Measurements from ENCODE around the gene CTPS1. TPM values are rescaled to one million over a fixed set of nuclear protein-coding genes. Genes with fewer than 3 reads are reported as not detected.

The CTPS1 gene
- total and polyA plus RNA-seq, 2 experiments from 2014 or later: 31.8 to 93.9 TPM

DNA sequence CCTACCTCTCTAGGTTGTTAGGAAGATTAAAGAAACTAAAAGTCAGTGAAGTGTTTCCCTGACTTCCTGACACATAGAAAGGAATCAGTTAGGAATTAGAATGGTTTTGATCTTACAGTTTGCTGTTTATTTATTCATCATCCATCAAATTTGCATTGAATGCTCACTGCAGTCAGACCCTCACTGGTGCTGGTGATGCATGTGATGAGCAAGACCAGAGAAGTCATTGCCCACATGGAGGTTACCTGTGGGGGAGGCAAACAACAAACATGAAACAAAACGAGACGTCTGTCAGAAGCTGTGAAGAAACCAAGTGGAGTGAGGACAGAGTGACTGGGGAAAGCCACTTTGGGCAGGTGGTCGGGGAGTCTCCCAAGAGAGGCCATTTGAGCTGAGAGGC is 6.4 kb downstream of the CTPS1 start (continued):
- TF ChIP-seq, protein P1, sequence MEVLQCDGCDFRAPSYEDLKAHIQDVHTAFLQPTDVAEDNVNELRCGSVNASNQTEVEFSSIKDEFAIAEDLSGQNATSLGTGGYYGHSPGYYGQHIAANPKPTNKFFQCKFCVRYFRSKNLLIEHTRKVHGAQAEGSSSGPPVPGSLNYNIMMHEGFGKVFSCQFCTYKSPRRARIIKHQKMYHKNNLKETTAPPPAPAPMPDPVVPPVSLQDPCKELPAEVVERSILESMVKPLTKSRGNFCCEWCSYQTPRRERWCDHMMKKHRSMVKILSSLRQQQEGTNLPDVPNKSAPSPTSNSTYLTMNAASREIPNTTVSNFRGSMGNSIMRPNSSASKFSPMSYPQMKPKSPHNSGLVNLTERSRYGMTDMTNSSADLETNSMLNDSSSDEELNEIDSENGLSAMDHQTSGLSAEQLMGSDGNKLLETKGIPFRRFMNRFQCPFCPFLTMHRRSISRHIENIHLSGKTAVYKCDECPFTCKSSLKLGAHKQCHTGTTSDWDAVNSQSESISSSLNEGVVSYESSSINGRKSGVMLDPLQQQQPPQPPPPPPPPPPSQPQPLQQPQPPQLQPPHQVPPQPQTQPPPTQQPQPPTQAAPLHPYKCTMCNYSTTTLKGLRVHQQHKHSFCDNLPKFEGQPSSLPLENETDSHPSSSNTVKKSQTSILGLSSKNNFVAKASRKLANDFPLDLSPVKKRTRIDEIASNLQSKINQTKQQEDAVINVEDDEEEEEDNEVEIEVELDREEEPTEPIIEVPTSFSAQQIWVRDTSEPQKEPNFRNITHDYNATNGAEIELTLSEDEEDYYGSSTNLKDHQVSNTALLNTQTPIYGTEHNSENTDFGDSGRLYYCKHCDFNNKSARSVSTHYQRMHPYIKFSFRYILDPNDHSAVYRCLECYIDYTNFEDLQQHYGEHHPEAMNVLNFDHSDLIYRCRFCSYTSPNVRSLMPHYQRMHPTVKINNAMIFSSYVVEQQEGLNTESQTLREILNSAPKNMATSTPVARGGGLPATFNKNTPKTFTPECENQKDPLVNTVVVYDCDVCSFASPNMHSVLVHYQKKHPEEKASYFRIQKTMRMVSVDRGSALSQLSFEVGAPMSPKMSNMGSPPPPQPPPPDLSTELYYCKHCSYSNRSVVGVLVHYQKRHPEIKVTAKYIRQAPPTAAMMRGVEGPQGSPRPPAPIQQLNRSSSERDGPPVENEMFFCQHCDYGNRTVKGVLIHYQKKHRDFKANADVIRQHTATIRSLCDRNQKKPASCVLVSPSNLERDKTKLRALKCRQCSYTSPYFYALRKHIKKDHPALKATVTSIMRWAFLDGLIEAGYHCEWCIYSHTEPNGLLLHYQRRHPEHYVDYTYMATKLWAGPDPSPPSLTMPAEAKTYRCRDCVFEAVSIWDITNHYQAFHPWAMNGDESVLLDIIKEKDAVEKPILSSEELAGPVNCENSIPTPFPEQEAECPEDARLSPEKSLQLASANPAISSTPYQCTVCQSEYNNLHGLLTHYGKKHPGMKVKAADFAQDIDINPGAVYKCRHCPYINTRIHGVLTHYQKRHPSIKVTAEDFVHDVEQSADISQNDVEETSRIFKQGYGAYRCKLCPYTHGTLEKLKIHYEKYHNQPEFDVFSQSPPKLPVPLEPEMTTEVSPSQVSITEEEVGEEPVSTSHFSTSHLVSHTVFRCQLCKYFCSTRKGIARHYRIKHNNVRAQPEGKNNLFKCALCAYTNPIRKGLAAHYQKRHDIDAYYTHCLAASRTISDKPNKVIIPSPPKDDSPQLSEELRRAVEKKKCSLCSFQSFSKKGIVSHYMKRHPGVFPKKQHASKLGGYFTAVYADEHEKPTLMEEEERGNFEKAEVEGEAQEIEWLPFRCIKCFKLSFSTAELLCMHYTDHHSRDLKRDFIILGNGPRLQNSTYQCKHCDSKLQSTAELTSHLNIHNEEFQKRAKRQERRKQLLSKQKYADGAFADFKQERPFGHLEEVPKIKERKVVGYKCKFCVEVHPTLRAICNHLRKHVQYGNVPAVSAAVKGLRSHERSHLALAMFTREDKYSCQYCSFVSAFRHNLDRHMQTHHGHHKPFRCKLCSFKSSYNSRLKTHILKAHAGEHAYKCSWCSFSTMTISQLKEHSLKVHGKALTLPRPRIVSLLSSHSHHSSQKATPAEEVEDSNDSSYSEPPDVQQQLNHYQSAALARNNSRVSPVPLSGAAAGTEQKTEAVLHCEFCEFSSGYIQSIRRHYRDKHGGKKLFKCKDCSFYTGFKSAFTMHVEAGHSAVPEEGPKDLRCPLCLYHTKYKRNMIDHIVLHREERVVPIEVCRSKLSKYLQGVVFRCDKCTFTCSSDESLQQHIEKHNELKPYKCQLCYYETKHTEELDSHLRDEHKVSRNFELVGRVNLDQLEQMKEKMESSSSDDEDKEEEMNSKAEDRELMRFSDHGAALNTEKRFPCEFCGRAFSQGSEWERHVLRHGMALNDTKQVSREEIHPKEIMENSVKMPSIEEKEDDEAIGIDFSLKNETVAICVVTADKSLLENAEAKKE (CRISPR knock-in tag; IDR thresholded peaks at IDR 0.05): no peak
- TF ChIP-seq, protein P2, sequence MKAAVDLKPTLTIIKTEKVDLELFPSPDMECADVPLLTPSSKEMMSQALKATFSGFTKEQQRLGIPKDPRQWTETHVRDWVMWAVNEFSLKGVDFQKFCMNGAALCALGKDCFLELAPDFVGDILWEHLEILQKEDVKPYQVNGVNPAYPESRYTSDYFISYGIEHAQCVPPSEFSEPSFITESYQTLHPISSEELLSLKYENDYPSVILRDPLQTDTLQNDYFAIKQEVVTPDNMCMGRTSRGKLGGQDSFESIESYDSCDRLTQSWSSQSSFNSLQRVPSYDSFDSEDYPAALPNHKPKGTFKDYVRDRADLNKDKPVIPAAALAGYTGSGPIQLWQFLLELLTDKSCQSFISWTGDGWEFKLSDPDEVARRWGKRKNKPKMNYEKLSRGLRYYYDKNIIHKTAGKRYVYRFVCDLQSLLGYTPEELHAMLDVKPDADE (IDR thresholded peaks at IDR 0.05): no peak
- TF ChIP-seq POLR2AphosphoS5 (IDR thresholded peaks at IDR 0.05; ENCODE audit: low read depth) (no peak), CREB1 (CRISPR knock-in tag; IDR thresholded peaks at IDR 0.05; ENCODE audit: low read depth) (no peak), NANOG (IDR thresholded peaks at IDR 0.05; ENCODE audit: borderline replicate concordance) (no peak)

DNA sequence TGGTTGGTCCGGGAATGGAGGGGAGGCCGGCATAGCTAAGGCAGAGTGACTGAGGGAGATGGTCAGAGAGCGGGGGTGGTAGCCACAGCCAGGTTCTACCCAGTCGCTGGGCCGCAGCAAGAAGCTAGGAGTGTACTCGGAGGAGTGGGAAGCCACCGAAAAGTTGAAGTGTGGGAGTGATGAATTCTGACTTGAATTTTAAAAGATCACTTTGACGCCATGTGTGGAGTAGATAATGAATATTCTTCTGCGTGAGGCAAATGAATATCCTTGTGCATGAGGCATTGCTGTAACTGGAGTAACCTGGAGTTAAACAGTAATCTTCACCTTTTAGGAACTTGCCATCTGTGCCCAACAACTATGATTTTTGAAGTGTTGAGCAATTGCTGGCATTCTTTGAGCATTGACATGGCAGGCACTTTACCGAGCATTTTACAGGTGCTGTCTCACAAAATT is 6.9 kb downstream of the CTPS1 start:
- Histone ChIP-seq H3F3A (replicated peaks; ENCODE audit: low read depth) (0 out of 2 replicates have a peak, but pooled peaks cover 7% of the 10 kb centered on the region), H2AFZ (no peak overlapping the region), H3K27me3 (ENCODE audit: insufficient read depth) (no peaks in the 10 kb centered on the region), H4K20me1 (replicated peaks; ENCODE audit: insufficient read depth) (peaks cover 31% of the 10 kb centered on the region), H3K79me2 (replicated peaks; ENCODE audit: insufficient read depth) (peaks cover 48% of the 10 kb centered on the region), H3K27ac (ENCODE audit: low read depth) (no peak overlapping the region), H3K4me1 (ENCODE audit: insufficient read depth) (peaks cover 11% of the 10 kb centered on the region), H3K36me3 (ENCODE audit: insufficient read depth) (peaks cover 72% of the 10 kb centered on the region), H3K9me2 (ENCODE audit: insufficient read depth) (no peaks in the 10 kb centered on the region), H3K4me3 (no peak overlapping the region), H3K4me2 (no peak overlapping the region)
- DNase-seq (ENCODE audit: low spot score) (no peak), ATAC-seq (no peak)
- peaks cover 10% of the 10 kb centered on the region for H3K4me1 Mint-ChIP-seq
- H3K27me3 Mint-ChIP-seq (ENCODE audit: insufficient read depth, low read depth, poor library complexity): no peaks in the 10 kb centered on the region
- peaks cover 86% of the 10 kb centered on the region for H3K36me3 Mint-ChIP-seq (ENCODE audit: low read depth)
- no peak overlapping the region; the same call in 1 of the 2 replicates for H3K27ac Mint-ChIP-seq
- H3K9me3 Mint-ChIP-seq: no peaks in the 10 kb centered on the region
- no peak overlapping the region for H3K4me3 Mint-ChIP-seq
- TF ChIP-seq, protein P2 (IDR thresholded peaks at IDR 0.05): no peak
- TF ChIP-seq ZNF331 (CRISPR knock-in tag; IDR thresholded peaks at IDR 0.05; ENCODE audit: low read depth) (no peak), ZNF114 (CRISPR knock-in tag; IDR thresholded peaks at IDR 0.05) (no peak)
